GM18951 (cell line): Measurements from ENCODE around the gene ARHGAP4.

Experiments used
- POLR2A ChIP-seq: IDR thresholded peaks from 4 replicates; pipeline ENCODE4 v1.6.1; 2011; ENCODE audit warnings: mild to moderate bottlenecking; ENCODE audit not compliant: insufficient read length, insufficient read depth; ENCODE audit errors: extremely low read depth
- in situ Hi-C: fragments of 300-500 bp; cut with MboI; formaldehyde crosslinking; loops from one replicate; pipeline ENCODE4 v1.12.0; 2022; ENCODE audit warnings: low sequenced_read_pairs, mixed read lengths, inconsistent platforms; ENCODE audit not compliant: unreplicated experiment

ARHGAP4 gene

DNA sequence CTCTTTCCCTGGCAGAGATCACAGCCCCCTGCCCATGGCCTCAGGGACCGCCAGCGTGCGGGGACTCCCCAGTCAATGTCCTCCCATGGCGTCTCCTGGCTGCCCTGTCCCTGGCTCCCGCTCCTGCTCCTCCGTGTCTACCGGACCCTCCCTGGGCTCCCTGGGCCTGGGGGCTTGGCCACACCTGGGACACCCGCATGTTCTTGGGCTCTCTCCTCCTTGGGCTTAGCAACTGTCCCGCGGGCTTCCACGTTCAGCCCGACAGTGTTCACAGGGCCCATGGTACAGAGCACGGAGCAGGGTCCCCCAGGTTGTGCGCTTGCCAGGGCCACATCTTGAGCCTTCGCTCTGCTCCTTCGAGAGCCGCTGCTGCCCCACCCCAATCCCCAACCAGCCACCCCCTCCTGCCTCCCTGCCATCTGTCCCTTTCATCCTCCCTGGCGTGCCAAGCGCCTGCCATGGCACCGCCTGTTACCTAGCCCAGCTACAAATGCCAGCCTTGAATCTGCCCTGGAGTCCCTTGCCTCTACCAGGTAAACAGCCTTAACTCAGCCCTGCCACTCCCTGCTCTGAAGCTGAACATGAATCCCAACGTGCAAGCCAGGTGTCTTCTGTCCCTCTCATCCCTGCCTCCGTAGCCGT is 17.7 kb downstream of the ARHGAP4 start:
- TF ChIP-seq POLR2A: no peak
- in situ Hi-C loops: no loop called here

DNA sequence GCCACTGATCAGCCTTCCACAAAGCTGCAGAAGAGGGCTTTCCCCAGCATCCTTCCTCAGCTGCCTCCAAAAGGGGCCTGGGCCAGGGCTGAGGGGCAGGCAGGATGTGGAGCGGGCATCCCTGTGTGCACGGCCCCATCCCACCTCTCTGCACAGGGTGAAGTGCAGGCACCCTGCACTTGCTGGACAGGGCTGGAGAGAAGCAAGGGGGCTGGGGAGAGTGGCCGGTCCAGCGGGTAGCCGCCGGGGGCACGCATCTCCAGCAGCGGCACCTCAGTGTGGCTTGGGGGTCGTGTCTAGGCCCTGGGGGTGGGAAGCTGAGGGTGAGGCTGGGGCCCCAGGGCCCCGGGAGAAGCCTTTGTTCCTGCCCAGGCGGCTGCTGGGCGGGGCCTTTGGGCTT is 18.6 kb downstream of the ARHGAP4 start:
- in situ Hi-C loops: no loop called here
- no peak for TF ChIP-seq POLR2A

DNA sequence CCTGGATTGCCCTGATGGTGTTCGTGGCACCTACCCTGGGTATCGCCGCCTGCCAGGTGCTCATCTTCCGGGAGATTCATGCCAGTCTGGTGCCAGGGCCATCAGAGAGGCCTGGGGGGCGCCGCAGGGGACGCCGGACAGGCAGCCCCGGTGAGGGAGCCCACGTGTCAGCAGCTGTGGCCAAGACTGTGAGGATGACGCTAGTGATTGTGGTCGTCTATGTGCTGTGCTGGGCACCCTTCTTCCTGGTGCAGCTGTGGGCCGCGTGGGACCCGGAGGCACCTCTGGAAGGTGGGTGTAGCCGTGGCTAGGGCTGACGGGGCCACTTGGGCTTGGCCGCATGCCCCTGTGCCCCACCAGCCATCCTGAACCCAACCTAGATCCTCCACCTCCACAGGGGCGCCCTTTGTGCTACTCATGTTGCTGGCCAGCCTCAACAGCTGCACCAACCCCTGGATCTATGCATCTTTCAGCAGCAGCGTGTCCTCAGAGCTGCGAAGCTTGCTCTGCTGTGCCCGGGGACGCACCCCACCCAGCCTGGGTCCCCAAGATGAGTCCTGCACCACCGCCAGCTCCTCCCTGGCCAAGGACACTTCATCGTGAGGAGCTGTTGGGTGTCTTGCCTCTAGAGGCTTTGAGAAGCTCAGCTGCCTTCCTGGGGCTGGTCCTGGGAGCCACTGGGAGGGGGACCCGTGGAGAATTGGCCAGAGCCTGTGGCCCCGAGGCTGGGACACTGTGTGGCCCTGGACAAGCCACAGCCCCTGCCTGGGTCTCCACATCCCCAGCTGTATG is 19.7 kb downstream of the ARHGAP4 start:
- in situ Hi-C loops: no loop called here
- no peak for TF ChIP-seq POLR2A

DNA sequence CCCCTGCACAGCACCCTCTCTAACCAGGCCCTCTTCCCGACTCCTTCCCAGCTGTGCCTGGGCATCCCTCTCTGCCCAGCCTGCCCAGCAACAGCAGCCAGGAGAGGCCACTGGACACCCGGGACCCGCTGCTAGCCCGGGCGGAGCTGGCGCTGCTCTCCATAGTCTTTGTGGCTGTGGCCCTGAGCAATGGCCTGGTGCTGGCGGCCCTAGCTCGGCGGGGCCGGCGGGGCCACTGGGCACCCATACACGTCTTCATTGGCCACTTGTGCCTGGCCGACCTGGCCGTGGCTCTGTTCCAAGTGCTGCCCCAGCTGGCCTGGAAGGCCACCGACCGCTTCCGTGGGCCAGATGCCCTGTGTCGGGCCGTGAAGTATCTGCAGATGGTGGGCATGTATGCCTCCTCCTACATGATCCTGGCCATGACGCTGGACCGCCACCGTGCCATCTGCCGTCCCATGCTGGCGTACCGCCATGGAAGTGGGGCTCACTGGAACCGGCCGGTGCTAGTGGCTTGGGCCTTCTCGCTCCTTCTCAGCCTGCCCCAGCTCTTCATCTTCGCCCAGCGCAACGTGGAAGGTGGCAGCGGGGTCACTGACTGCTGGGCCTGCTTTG is 20.5 kb downstream of the ARHGAP4 start:
- no peak for TF ChIP-seq POLR2A

DNA sequence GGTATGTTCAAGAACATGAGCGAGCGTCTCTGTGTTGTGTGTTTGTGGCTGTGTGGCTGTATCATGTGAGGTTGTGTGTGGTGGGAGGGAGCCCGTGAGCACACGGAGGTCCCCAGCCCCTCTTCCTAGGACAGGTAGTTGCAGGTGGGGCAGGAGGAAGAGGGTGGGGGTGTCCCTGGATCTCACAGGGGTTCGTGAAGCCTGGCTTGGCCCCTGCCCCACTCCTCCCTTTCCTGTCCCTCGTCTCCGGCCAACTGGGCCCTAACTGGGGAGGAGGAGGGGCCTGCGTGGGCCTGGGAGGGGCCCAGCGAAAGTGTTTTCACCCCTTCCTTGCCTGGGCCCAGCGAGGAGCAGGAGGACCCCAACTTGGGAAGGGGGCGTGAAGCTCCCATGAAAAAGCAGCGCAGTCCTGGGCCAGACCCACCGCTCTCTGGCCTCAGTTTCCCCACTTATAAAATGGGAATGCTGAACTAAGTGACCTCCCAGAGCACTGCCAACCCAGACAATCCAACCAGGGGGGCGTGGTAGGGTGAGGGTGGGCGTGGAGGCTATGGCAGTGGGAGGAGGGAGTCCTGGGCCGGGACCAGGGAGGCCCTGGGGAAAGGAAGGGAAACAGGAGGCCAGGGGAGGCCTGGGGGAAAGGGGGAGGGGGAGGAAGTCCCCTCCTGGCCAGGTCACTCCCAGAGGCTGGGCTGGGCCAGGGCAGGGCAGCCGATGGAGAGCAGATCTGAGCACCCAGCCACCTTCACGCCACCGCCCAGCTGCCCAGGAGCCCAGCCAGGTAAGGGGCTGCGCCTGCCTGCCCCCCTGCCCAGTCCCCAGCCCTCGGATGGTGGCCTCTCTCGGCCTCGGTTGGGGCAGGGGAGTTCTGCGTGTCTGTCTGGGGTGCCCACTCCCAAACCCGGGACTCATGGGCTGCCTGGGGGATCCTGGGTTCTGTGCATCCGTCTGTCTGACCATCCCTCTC is 21.8 kb downstream of the ARHGAP4 start, which contains the start of gene AVPR2:
Gene AVPR2 (plus strand): TSS at position 683 of the 967 bp plus-strand sequence. CDS start 473 bp downstream, outside the sequence.
- no peak for TF ChIP-seq POLR2A
- in situ Hi-C loops: no loop called here

More for the DNA sequence above, 20.5 kb downstream of the ARHGAP4 start:
- in situ Hi-C loops: no loop called here

DNA sequence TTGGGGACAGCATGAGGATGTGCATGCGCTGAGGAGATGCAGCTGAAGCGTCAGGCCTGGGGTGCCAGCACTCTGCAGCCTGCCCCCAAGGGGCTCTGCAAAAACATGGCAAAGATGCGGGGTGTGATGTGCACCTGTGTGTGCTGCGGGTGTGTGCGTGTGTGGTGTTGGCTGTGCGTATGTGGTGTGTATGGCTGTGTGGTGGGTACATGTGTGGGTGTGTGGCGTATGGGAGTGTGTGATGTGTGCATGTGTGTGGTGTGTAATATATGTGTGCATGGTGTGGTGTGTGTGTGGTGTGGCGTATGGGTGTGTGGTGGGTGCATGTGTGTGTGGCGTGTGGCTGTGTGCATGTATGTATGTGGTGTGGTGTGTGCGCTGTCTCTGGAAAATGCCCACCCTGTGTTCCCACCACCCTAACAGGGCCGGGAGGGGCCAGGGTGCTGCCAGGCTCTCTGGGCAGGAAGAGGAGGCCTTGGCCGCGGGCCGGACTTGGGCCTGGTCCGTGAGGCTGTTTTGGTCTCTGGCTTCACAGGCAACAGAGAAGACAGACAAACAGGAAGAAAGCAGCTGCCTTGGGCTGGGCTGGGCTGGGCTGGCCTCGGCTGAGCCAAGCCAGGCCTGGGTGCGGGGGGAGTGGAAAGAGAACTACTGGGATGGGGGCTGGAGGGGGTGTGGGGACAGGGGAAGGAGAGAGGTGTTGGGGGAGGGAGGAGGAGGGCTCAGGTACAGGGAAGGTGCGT is 22.7 kb downstream of the ARHGAP4 start:
- in situ Hi-C loops: no loop called here

DNA sequence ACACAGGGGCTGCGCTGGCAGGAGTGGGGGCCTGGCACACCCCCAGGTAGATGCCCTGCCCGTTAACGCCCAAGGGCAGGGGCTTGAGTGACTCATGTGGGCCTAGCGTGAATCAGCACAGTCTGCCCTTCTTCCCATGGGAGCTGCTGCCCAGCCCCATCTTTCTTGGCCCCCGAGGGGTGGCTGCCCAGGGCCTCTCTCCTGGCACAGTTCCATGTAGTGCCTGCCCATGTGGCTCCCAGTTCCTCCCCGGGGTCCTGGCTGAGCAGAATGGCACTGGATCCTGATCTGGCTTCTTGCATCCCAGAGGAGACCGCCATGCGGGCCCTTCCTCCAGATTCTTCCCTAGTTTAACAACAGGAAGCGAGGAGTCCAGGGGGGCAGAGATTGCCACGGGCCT is 23.7 kb downstream of the ARHGAP4 start:
- TF ChIP-seq POLR2A: no peak
- in situ Hi-C loops: no loop called here

More for the DNA sequence above, 22.7 kb downstream of the ARHGAP4 start:
- TF ChIP-seq POLR2A: no peak

DNA sequence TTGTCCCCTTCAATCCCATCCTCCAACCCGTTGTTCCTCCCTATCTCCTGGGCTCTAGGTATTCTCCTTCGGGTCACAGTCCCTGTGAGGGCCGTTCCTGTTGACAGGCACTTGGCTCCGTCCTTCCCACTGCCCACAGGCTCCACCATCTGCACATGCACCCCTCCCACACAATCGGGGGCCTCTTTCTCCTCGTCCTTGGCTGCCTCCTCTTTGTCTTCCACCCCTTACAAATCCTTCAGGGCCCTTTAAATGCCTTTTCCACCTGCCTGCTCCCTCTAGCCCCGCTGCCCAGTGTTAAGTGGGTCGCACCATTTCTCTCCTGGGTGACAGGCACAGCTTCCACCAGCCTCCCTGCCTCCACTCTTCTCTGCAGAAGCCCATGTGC is 24.3 kb downstream of the ARHGAP4 start:
- TF ChIP-seq POLR2A: no peak
- in situ Hi-C loops: no loop called here

DNA sequence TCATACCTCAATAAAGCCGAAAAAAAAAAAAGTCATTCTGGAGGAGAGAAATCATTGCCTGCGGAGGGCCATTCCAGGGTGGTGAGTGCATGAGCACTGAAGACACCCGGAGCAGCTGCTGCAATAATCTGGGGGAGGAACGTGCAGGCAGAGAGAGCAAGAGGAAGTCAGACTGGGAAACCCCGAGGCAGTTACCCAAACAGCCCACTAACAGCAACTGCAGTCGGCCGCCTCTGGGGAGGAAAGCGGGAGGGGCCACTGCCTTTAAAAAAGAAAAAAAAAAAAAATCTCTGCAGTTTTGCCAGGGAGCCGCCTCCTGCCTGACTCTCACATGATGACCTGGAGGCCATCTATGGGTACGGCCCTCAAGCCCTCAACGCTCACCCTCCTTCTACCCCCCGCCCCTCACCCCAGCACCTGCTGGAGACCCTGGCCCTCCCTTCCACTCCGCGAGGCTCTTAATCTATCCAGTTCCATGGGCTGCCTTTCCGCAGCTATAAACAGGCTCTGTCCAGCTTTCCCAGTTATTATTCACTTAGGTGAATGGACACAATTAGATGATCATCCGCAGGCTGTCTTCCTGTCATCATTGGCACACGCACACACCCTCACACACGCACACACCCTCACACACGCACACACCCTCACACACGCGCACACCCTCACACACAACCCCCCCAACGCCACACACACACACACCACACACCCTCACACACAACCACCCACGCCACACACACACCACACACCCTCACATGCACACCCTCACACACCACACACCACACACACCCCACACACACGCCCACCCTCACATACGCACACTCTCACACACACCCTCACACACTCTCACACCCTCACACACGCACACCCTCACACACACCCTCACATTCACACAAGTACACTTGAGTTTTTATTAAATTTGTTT is 25.0 kb downstream of the ARHGAP4 start:
- TF ChIP-seq POLR2A: no peak
- in situ Hi-C loops: no loop called here

DNA sequence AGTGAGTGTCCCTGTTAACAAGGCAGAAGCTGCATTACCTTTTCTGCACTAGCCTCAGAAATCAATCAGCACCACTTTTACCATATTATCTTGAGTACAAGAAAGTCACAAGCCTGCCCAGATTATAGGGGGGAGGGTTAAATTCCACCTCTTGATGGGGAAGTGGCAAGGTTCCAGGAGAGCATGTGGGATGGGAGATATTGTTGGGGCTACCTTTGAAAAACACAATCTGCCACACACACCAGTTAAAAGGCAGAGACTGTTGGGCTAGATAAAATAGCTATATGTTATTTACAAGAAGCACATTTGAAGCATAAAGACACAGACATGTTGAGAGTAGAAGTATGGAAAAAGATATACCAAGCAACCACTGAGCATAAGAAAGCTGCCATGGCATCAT is 28.2 kb downstream of the ARHGAP4 start:
- in situ Hi-C loops: no loop called here
- no peak for TF ChIP-seq POLR2A

DNA sequence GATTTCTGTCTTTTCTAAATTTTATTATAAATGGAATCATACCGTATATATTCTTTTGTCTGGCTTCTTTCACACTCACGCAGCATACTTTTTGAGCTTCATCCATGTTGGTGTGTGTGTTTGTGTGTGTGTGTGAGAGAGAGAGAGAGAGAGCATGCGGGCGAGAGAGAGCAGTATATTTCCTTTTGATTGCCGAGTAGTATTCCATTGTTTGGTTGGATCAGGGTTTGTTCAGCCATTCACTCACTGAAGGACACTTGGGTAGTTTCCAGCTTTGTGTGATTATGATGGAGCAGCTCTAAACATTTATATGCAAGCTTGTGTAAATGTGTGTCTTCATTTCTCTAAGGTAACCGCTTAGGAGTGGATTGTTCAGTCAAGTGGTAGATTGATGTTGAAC is 36.9 kb downstream of the ARHGAP4 start:
- no peak for TF ChIP-seq POLR2A
- in situ Hi-C loops: no loop called here

DNA sequence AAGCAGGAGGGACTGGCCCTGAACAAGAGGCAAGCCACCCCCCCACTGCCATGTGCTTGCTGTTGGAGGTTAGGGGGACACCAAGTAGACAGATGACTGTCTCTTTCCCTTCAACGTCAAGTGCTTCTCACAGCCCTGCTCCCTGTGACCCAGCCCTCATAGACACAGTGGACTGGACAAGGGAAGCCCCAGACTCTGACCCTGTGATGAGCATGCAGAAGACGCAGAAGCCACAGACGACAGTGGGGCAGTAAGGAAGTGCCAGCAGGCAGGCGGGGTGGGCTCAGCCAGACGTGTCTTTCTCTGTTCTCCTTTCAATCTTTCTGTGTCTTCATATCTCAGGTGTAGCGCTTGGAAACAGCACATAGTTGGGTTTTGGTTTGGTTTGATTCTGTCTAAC is 37.7 kb downstream of the ARHGAP4 start:
- in situ Hi-C loops: no loop called here
- no peak for TF ChIP-seq POLR2A
